ENCODE data around the gene SH3GL3.

Gene SH3GL3, protein sequence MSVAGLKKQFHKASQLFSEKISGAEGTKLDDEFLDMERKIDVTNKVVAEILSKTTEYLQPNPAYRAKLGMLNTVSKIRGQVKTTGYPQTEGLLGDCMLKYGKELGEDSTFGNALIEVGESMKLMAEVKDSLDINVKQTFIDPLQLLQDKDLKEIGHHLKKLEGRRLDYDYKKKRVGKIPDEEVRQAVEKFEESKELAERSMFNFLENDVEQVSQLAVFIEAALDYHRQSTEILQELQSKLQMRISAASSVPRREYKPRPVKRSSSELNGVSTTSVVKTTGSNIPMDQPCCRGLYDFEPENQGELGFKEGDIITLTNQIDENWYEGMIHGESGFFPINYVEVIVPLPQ

DNA sequence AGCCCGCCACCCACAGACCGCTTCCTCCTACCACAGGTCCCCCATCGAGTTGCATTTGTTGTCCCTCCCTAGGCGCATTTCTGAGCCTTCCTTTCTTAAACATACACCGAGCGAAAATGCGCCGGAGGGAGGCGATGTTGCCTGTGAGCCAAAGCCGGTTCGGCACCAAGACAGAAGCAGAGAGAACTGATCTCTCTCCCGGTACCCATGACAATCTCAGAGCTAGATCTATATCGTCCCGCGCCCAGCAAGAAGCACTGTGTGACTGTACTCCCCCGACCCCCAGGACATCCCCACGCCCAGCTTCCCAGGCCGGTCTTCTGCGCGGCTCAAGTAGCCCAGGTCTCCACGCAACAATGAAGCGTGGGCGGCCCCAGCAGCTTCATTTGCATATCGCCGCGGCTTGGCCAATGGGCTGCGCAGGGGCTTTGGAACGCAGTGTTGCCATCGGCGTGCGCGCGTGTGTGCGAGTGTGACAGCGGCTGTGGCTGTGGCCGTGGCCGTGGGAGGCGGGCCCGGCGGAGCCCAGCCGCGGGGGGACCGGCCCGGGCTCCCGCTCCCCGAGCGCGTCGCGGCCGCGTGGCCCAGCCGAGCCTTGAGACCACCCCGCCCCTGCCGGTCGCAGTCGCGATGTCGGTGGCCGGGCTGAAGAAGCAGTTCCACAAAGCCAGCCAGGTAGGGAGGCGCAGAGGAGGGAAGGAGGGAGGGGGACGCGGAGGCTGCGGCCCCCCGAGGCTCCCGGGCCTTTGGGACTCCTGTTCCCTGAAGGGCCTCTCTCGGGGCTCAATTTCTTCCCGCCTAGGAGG is at the start of gene SH3GL3:
Gene SH3GL3, plus strand, starts transcription at position 438 of the 806 bp plus-strand sequence. Its CDS starts 193 bp downstream, at position 631.
- FAIRE-seq = no peak

DNA sequence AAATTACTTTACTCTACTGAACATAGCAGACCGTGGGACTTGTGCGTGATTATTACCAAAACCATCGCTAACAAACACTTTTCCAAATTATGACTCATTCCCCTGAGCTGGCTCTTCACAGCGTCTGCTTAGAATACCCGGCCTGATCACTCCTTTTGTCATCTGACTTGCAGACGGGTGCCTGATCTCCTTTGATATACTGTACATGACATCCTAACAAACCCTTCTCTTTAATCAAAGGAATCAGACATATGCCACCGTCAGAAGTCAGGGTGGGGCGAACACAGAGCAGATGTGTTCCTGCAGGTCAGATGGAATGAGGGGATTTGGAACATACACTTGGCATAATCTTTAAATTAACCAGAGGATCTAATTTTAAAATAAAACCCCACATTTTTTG is 48.5 kb upstream of the SH3GL3 start:
- FAIRE-seq = no peak

DNA sequence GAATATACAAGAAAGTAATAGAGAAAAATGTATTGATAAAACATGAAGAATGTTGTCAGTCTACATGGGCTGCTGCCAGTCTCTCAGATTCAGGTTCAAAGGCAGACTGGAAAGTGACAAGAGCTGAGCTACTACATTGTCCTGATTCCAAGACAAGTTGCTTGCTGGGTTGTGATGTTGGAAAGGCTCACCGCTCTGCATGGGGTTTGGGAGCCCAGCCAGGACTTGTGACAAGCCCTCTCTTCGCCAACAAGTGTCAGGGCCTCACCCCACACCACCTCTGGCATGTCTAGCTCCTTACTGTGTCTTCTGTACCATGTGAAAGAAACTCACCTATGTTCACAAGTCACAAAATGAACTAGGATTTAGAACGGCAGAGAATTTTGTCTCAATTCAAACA is 43.0 kb upstream of the SH3GL3 start:
- no peak for FAIRE-seq

DNA sequence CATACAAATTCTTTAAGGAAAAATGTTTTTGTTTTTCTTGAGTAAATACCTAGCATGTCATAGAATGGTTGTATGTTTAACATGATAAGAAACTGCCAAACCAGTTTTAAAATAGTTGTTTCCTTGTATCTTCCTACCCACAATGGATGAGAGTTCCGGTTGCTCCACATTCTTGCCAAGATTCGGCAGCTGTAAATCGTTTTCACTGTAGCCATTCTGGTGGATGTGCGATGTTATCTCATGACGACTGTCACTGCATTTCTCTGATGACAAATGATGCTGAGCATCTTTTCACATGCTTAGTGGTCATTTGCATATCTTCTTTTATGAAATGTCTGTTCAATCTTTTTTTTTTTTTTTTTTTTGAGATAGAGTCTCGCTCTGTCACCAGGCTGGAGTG is 36.6 kb upstream of the SH3GL3 start:
- no peak for FAIRE-seq

DNA sequence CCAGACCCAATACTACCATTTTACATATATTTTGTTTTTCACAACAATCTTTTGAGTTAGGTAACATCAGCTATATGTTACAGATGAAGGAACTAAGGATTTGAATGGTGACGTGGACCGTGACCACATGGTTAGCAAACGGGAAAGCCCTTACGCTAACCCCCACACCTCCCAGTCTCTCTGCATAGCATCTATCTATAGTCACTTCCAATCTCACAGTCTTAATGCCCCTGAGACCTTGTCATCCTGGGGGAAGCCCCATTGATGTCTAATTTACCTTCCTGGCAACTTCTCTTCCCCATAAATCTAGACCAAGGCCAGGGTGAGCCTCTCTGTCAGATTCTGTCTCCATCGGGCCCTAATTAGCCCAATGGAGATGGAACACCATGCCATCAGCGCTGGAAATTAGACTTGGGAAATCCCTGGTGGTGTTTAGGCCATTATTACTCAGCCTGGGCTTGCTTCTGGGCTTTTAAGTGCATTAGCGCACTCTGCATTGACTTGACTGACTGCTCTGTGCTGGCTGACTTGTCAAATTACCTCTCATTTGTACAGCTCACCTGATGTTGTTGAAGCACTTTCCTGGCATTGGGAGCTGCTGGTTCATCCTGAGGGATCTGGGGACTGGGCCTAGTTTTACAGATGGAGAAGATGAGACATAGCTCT is 34.0 kb upstream of the SH3GL3 start:
- FAIRE-seq = no peak

DNA sequence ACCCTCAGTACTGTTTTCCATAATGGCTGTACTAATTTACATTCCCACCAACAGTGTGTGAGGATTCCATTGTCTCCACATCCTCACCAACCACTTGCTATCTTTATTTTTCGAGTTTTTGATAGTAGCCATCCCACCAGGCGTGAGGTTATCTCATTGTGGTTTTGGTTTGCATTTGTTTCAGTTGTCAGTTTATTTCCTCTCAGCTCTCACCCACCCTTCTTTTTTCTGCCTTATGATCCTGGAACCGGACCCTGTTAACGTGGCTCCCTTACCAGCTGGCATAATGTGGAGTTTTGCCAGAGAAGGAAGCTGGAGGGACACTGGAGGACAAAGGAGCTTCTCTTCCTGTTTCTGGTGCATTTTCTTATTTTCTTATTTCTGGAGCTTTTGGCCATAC is 25.1 kb upstream of the SH3GL3 start:
- no peak for FAIRE-seq

DNA sequence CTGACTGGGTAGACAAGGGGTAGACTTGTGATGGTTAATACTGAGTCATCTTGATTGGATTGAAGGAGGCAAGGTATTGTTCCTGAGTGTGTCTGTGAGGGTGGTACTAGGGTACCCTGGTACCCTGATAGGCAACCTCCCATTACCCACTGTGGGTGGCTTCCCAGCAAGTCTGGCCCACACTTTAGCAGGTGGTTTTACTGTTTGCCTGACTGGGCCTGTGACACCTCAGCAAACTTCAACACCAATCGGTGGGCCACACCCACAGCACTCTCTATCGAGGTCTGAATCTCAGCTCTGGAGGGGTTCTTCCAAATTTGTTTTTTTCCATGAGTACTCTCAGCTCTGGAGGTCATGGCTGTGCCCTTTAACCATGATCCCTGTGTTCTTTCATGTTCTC is 24.6 kb upstream of the SH3GL3 start:
- no peak for FAIRE-seq

DNA sequence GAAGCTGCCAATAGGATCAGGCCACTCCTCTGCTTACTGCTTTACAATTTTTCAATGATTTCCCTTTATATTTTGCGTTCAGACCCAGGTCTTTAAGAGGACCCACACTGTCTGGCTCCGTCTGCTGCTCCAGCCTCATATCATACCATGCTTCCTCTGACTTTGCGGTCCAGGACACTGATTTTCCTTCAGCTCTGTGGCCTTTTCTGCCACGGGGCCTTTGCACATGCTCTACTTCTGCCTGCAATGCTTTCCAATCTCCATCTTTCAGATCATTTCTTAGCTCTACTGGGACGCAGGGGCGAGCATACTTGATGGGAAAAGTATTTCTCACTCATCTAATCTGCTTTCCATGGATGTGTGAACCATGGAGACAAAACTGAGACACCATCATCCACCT is 23.0 kb upstream of the SH3GL3 start:
- FAIRE-seq = no peak

DNA sequence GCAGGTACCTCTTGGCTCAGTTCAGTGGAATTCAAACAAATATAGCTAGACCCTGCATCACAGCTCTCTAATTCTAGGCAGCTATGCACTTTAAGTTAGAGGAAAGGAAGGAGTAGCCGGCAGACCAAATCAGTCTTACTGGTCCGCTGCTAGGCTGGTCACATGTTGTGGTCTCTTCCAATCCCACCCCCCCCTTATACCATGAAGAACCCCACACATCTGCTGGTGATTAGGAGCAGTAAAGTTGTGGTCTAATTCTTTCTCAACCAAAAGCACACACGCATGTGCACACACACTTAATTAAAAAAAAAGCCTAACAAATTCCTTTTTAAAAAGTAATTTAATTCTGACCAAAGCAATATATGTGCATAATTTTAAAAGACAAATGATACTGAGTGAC is 16.7 kb upstream of the SH3GL3 start:
- no peak for FAIRE-seq

DNA sequence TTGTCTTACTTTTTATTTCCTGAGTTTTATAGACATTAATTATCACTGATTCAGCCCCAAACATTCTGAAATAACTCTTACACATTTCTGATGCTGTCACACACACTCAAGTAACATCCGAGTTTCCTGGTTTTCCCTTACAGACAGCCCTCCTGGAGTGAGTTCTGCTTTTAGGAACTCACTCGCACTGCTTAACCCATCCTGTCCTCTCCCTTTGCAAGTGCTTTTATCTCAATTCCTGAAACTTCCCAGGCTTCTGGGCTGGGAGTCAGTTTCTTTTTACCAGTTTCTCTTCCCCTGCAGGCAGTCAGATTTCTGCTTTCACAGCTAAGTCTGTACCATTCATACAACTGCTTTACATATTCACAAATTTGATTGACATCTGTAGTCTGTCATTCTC is 15.6 kb upstream of the SH3GL3 start:
- FAIRE-seq = no peak

DNA sequence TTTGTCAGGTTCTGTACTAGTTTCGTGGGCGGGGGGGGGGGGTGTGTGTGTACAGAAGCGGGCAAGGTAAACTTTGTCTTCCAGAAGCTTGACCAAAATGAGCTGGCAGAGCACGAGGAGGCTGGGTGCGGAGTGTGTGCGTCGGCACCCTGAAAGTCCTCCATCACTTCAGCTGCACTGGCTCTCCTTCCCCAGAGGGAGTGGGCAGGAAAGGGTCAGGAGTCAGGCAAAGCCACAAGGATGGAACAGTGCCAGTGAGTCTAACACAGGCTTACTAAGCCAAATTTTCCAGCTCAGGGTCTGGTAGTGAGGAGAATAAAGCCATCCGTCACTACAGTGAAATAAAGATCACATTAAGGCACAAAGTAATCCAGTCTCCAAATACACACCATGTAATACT is 11.9 kb upstream of the SH3GL3 start:
- FAIRE-seq = no peak

DNA sequence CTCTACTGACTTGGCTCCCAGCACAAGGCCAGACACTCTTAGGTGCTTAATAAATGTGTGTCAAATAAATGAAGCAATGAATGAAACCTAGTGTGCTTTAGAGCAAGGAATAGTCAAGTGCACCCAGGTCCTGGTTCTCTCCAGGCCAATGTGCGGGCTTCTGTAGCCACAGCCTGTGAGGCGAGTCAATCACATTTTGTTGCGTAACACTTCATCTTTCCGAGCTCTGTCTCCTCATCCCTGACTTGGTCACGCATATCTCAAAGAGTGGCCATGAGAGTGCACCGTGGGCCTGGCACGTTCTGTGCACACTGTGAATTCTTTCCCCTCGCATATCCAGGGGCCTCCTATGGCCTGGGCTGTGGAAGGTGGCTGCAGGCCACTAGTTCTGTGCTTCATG is 11.4 kb upstream of the SH3GL3 start:
- no peak for FAIRE-seq

DNA sequence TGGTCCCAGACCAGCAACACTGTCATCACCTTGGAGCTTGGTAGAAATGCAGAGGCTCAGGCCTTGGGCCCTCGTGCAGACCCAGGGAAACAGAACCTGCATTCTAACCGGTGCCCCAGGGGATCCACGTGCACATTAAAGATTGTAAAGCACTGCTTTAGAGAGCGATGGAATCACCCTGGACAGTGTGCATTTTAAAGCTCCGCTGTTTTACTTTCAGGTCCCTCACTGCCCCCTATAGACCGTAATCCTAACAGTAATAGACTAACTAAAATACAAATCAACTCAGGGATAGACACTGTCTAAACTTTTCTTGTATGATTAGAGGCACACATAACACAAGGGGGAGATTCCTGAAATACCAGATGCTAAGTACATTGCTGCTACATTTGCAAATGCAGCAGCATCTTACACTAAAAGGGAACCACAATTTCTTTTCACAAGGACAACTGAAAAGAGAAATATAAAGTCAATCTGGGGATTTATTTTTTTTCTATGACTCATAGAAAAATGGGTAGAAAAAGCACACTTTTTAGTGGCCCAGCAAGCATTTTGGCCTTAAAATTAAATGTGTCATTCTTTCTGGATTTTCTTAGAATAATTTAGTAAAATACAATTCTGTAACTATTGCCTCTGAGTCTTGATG is 10.5 kb upstream of the SH3GL3 start:
- no peak for FAIRE-seq

DNA sequence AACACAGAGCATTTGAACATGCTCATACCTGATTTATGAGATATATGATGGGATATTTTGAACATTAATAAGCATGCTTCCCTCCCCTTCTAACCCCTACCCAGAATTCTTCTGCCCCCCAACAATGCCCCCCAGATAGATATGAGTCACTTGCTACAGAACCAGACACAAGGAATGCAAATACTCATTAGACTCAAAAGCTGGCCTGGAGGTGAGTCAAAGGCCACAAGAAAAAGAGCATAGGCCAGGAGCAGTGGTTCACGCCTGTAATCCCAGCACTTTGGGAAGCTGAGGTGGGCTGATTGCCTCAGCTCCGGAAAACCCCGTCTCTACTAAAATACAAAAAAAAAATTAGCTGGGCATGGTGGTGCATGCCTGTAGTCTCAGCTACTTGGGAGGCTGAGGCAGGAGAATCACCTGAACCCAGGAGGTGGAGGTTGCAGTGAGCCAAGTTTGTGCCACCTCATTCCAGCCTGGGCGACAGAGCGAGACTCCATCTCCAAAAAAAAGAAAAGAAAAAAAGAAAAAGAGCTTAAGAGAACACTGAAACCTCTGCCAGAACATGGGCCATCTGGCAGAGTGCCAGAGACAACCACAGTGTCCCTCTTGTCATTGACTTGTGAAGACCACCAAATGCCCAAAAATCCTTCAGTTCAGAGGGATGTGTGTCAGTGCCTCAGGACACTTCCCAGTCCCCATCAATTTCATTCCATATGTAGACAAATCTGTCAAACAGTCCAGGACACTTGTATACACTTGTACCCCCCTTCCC is 3.9 kb upstream of the SH3GL3 start:
- no peak for FAIRE-seq

DNA sequence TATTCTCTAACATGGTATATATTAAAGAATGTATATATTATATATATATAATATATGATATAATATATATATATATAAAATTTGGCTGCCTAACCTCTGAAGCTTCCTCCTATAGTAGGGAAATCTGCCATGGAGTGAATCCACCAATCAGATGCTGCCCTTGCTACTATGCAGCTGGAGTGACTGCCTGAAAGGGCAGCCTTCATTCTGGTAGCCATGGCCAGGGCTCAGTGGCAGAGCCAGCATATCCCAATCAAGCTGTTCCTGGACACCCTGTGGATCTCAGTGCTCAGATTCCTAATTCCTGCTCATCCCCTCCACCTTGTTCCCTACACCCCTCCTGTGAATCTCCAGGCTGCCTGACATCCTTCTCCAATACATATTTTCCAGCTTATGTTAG is 2.2 kb upstream of the SH3GL3 start:
- FAIRE-seq = no peak

DNA sequence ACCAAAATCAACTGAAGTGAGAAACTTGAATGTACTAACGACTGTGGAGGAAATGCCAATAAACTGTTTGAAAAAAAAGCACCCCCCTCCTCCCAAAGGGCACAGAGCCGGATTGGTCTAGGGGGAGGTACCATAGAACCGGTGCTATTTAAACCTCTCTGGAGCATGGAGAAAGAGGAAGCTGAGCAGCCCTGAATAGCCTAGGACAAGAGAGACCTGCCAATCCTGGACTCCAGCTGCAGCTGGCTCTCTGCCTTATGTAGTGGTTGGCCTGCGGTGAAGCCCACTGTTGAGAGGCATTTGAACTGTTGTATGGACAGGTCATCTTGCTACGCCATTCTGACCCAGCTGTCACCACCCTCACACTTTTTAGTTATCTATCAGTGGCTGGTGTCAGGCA is 1.5 kb upstream of the SH3GL3 start:
- no peak for FAIRE-seq

DNA sequence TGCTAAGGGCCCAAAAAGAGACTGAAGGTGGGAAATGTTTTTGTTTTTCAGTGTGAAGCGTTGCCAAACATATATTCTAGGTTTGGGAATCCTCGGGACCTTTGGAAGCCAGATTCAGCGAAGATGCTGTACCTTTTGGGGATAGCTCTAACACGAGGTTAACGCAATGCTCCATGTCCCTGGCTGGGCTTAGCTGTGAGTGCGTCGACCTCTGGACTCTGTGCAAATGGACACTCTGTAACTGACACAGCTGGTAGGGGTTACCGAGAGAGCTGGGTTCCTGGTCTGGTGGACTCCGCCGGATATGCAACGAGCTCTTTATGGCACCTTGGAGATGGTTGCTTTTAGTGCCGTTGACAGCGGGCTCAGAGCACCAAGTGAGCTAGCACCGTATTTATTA is 724 bp upstream of the SH3GL3 start:
- FAIRE-seq = no peak

DNA sequence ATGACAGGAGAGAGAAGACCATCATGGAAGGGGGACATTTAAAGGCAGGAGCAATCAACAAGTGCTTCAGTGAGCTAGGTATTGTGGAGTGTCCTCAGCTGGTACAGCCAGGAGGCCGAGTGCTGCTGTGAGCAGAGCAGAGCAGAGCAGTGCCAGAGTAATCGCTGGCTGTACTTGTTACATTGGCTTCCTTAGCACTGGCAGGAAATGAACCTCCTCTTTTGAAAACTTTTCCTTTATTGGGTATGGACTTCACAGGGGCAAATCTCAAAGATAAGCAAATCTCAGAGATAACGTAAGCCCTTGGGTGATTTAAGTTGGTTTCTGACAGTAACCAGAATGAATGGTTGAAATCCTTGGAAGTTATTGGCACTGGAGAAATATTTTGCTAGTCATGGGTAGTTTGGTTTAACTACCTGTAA is 2.1 kb downstream of the SH3GL3 start:
- FAIRE-seq = no peak

DNA sequence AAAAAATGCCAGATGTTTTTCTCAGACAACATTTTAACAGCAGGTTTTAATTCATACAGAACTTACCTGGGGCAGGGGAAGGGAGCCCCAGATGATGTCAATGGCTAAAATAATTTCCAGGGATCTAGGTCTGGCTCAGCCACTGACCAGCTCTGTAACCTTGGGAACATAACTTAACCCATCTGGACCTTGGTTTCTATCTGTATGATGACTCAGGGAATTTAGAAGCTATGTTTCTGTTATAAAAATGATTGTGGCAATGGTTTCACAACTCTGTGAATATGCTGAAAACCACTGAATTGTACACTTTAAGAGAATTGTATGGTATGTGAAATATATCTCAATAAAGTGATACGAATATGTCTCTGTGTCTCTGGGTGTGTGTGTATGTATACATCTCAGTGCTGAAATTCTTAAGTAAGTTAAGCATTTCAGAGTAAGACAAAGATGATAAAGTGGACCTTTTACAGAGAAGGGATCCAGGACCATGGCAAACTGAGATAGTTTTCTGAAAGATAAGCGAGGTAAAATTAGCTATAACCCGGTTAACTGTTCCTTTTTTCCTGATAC is 2.9 kb downstream of the SH3GL3 start:
- FAIRE-seq = no peak

DNA sequence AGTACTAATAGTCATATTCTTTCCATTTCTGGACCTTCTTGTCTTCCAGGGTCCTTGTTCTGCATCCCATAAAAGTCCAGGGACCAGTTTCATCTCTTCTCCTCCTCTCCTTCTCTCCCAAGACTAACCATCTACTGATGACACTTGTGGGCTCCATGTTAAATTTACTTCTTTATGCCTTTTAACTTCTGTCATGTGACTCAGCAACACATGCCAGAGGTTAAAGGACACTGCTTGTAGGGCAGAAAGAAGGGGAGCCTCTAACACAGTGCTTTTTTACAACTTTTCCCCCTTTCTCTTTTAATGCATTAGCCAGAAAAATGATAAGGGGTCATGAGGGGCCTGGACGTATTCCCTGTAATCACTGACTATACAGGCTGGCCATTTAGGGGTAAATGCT is 10.0 kb downstream of the SH3GL3 start:
- FAIRE-seq = no peak

DNA sequence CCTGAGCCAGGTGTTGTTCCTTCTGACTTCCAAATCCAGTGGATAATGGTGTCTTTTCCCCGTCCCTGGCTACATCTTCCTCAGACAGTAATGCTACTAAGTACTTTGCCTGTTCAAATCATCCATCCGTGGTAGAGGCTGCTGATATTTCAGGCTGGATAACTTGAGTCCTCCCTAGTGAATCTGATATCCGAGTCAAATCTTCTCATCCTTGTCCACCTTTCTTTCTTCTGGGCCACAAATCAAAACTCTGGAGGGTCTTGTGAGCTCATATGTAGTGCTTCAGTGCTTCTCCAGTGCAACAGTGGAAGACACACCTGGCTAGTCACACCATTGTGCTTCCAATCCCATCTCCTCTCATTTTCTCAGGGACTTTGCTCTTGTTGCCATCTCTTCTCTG is 11.2 kb downstream of the SH3GL3 start:
- no peak for FAIRE-seq

DNA sequence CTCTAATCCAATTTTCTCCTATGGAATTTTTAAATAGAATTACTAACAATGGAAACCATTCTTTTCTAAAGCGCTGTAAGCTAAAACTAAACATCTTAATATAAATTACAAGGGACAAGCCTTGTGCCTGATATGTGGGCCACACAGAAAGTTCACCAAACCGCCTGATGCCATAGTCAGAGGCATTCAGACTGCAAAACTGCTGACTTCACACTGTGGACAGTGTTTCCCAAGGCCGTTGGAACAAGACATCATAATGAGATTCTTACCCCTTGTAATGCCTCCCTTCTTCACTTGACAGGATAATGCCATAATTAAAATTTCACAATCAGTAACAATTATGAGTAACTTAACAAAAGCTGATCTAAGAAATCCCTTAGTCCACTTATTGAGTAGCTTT is 14.9 kb downstream of the SH3GL3 start:
- FAIRE-seq = no peak
